MG63 (cell line): Measurements from ENCODE around the gene KRTAP10-10. TPM values are rescaled to one million over a fixed set of nuclear protein-coding genes. Genes with fewer than 3 reads are reported as not detected.
"Not testable (repeated sequence)": the region's sequence is repeated elsewhere in the genome, so short reads cannot be mapped to it uniquely, and the experiment has no call there.

Experiments used
- DNase-seq: peaks from one replicate; pipeline ENCODE4 v3.0.0-alpha.2; 2020
- H3K27me3 ChIP-seq: fragments of 250-450 bp; sonication (Bioruptor Pico); 2 replicates; pipeline ENCODE4 v1.5.1; 2020; ENCODE audit warnings: mild to moderate bottlenecking, moderate library complexity
- H3K36me3 ChIP-seq: fragments of 250-450 bp; sonication (Bioruptor Pico); 2 replicates; pipeline ENCODE4 v1.5.1; 2020; ENCODE audit warnings: mild to moderate bottlenecking, moderate library complexity
- H3K4me3 ChIP-seq: fragments of 250-450 bp; sonication (Bioruptor Pico); 2 replicates; pipeline ENCODE4 v1.5.1; 2020; ENCODE audit warnings: mild to moderate bottlenecking, moderate library complexity
- H3K9me3 ChIP-seq: fragments of 250-450 bp; sonication (Bioruptor Pico); 2 replicates; pipeline ENCODE4 v1.5.1; 2020; ENCODE audit warnings: mild to moderate bottlenecking, moderate library complexity
- total RNA-seq: library from RNA; depleted of rRNA; stranded (reverse); fragments of >200 nt; shearing (Covaris generic); gene quantifications from 2 replicates; pipeline ENCODE4 v1.2.3, GENCODE V29; 2014; ENCODE audit warnings: low replicate concordance

KRTAP10-10 gene
- total RNA-seq, 1 experiment from 2014 or later: not detected

DNA sequence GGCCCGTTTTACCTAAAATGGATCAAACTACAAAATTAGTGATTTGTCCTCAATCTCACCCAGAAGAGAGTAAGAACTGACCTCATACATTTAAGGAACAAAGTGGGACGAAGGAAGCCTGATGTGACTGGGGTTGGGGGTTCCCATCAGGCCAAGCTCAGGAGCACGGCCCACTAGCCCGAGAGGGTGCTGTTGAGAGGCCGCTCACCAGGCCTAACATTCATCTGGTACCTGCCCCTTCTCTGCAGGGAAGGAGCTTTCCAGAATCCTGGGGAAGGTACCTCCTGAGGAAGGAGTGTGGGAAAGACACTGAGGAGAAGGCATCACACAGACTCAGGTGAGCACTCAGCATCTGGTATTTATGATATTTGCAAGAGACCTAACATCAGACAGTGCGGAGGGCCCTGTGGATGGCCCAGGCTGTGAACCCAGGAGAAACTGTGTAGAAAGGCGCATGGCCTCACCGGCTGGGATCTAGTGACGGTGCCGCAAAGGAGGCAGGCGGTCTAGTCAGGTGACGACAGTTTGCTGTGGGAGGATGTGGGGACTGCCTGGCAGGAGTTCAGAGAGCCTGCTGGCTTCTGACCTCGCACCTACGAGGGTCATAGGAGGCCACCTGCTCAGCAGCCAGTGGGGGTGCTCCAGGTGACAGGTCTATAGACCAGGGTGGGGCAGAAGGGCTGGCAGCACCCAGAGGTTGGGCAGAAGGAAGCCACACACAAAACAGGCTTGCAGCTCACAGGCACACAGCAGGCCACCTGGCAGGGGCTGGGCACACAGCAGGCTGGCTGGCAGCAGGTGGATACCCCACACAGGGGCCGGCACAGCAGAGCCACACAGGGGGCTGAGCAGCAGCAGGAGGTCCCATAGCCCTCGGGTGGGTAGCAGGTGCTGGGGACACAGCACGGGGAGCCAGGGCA is 16.8 kb downstream of the KRTAP10-10 start:
- H3K27me3 ChIP-seq: no peaks in the 10 kb centered on the region
- no peak overlapping the region for H3K4me3 ChIP-seq
- H3K36me3 ChIP-seq: no peaks in the 10 kb centered on the region
- no peak for DNase-seq
- peaks cover 10% of the 10 kb centered on the region for H3K9me3 ChIP-seq

DNA sequence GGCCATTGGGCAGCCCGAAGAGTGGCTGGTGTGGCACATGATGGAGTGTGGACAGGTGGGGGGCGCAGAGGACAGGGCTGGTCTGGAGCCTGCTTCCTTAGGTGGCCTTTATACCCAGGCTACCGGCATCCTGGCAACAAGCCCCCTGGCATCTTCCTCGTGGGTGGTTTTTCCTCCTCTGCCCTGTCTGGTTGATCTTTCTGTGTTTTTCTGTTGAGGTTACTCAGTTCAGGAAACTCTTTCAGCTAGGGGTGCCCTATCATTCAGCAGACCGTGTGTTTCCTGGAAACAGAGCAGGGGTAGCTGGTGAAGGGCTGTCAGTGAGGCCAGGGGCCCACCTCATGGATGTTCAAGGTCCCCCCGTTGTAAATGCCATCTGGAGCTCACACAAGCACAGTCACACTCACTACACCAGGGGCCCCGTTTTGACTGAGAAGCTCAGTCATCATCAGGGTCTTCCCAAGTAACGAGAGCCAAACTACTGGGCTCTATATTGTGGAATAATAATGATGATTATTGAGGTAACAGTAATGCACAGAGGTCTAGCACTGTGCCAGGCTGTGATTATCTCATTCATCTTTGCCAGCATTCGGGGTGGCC is 17.5 kb downstream of the KRTAP10-10 start, which contains the start of gene KRTAP12-4:
KRTAP12-4 (minus strand) TSS at position 84 of the 600 bp plus-strand sequence; CDS start at position 39, 45 bp downstream.
- H3K27me3 ChIP-seq: no peaks in the 10 kb centered on the region
- peaks cover 10% of the 10 kb centered on the region for H3K9me3 ChIP-seq
- DNase-seq: no peak
- no peak within 1 kb of the TSS for H3K4me3 ChIP-seq
- H3K36me3 ChIP-seq: no peaks in the 10 kb centered on the region

DNA sequence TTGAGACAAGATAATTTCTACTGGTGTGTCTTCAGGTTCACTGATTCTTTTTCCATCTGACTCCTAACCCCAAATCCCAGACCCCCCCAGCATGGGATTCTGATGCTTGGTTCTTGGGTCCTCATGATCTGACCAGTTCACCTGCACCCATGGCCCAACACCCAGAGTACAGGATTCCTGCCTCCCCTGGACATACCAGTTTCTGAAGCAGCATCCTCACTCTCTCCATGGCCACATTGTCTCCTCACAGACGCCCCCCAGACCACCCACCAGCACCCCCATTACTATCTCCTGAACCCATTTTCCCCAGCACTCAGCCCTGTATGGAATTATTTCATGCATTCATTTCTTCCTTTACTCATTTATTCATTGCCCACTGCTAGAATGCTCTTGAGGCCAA is 19.7 kb downstream of the KRTAP10-10 start:
- Histone ChIP-seq H3K9me3 (peaks cover 10% of the 10 kb centered on the region), H3K4me3 (no peak overlapping the region), H3K27me3 (no peaks in the 10 kb centered on the region), H3K36me3 (no peaks in the 10 kb centered on the region)
- no peak for DNase-seq

DNA sequence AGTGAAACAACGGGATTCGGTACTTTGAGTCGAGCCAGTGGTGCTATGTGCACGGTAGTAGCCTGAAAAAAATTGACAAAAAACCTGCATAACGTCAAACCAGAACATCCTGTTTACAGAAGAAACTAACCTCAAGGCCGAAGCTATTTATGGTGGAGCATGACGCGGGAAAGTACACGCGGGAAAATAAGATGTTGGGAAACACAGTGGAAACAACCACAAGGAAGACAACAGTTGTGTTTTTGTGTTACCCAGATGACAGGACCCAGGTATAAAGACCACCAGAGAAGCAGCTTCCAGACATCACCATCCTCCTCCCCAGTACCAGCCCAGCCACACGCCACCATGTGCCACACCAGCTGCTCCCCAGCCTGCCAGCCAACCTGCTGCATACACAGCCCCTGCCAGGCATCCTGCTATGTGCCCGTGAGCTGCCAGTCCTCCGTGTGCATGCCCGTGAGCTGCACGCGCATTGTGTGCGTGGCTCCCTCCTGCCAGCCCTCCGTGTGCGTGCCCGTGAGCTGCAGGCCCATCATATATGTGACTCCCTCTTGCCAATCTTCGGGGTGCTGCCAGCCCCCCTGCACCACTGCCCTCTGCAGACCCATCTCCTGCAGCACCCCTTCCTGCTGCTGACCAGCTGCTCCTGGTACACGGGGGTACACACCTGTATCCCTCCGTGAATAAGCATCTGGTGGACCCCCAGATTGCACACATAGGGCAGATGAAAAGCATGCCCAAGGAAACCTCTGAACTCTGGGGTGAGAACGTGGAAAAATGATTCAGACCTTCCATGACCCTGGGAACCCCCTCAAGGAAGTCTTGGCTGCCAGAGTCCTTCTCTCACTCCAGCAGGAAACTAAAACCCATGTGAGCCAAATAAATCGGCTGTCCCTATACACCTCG is 20.7 kb downstream of the KRTAP10-10 start, which contains the start of gene KRTAP12-3:
KRTAP12-3 (plus strand) TSS at position 298 of the 906 bp plus-strand sequence; CDS start at position 346, 48 bp downstream.
- H3K27me3 ChIP-seq: no peaks in the 10 kb centered on the region
- no peak for DNase-seq
- peaks cover 10% of the 10 kb centered on the region for H3K9me3 ChIP-seq
- no peaks in the 10 kb centered on the region for H3K36me3 ChIP-seq
- no peak within 1 kb of the TSS for H3K4me3 ChIP-seq

DNA sequence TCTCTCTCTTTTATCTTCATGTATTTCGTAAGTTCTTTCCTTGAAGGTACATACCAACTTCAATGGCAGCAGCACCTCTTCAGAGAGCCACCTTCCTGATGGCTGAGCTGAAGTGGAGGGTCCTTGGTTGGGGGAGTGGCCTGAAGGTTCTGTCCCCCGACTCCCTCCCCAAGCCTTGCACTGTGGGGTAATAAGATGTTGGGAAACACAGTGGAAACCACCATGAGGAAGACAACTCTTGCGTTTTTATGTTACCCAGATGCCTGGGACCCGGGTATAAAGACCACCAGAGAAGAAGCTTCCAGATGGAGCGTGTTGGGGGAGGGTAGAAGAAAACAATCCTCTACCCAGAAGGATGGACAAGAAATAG is 21.4 kb downstream of the KRTAP10-10 start:
- Histone ChIP-seq H3K4me3 (no peak overlapping the region), H3K9me3 (peaks cover 10% of the 10 kb centered on the region), H3K36me3 (no peaks in the 10 kb centered on the region), H3K27me3 (no peaks in the 10 kb centered on the region)
- no peak for DNase-seq

DNA sequence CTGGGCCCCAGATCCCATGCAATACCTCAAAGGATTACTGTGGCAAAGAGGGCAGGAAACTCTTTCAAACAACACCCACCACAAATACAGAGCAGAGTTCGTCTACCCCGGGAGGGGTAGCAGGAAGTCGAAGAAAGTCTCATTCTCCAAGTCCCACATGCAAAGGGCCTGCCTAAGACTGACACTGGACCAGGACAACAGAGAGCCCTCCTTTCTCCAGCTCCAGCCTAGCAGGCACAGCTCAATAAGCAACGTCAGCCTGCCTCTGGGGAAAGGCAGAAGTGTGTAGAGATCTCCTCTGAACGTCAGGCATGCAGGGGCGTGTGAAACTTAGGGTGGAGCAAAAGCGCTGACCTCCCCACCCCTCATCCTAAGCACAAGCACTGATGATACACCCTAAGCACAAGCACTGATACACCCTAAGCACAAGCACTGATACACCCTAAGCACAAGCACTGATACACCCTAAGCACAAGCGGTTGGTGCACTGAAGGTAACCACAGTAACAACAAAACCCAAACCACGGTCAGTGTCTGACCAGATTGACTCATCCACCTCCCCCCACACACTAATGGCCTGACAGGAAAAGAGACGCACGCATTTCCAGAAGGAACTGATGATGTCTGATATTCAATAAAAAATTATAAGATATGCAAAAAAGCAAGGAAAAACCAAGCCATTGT is 21.9 kb downstream of the KRTAP10-10 start:
- Histone ChIP-seq H3K27me3 (no peaks in the 10 kb centered on the region), H3K9me3 (peaks cover 10% of the 10 kb centered on the region), H3K36me3 (no peaks in the 10 kb centered on the region), H3K4me3 (no peak overlapping the region)
- DNase-seq: no peak

DNA sequence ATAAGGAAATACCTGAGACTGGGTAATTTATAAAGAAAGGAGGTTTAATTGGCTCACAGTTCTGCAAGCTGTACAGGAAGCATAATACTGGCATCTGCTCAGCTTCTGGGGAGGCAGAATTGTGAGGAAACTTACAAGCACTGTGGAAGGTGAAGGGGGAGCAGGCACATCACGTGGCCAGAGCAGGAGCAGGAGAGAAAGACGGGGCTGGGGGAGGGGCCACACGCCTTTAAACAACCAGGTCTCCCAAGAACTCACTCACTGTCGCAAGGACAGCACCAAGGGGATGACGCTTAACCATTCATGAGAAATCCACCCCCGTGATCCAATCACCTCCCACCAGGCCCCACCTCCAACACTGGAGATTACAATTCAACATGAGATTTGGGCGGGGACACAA is 24.4 kb downstream of the KRTAP10-10 start:
- H3K4me3 ChIP-seq, H3K27me3 ChIP-seq, H3K9me3 ChIP-seq, DNase-seq, H3K36me3 ChIP-seq: not testable (repeated sequence)

DNA sequence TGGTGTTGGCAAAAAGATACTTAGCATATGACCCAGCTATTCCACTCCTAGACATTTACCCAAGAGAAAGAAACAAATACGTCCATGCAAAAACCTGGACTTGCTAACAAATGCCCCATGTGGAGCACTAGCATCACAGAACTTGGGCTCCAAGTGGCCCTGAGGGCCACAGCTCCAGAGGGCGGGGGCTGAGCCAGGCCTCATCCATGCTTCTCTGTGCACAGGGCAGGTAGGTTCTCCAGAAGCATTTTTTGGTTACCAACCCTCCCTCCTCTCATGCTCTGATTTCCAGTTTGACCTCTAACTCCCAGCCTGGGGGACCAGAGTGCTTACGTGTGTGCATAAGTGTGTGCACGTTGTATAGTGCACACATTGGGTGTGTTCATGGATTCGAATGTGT is 27.5 kb downstream of the KRTAP10-10 start:
- no peaks in the 10 kb centered on the region; the same call in 1 of the 2 replicates for H3K27me3 ChIP-seq
- H3K4me3 ChIP-seq: no peak overlapping the region
- H3K36me3 ChIP-seq: no peaks in the 10 kb centered on the region
- H3K9me3 ChIP-seq: peaks cover 4% of the 10 kb centered on the region; the same call in 1 of the 2 replicates
- DNase-seq: no peak

DNA sequence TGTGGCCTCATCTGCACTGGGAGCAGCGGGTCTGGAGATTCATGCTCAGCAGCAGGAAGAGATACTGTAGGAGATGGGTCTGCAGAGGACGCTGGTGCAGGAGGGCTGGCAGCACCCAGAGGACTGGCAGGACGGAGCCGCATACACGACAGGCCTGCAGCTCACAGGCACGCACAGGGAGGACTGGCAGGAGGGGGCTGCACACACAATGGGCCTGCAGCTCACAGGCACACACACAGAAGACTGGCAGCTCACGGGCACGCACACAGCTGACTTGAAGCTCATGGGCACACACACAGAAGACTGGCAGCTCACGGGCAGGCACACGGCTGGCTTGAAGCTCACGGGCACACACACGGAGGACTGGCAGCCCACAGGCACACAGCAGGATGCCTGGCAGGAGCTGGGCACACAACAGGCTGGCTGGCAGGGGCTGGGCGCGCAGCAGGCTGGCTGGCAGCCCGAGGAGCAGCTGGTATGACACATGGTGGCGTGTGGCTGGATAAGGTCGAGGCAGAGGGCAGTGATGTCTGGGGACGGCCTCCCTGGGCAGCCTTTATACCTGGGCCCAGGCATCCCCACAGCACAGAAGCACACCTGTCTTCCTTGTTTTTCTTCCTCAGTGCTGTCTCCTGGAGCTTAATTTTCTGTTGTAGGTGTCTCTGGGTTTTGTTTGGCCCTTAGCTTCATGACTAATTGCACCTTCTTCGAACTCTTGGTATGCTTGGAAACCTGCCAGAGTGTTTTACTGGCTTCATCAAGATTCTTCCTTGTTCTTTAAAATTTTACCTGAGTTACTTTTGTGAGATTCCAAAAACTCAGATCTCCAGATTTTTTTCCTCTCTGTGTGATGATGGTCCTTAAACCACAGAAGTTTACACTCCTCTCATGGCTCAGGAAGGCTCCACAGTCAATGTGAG is 29.5 kb downstream of the KRTAP10-10 start, which contains the start of gene KRTAP12-2:
KRTAP12-2 (minus strand) TSS at position 527 of the 920 bp plus-strand sequence; CDS start at position 486, 41 bp downstream.
- no peak within 1 kb of the TSS for H3K4me3 ChIP-seq
- no peaks in the 10 kb centered on the region for H3K36me3 ChIP-seq
- peaks cover 11% of the 10 kb centered on the region; the same call in 1 of the 2 replicates for H3K9me3 ChIP-seq
- no peaks in the 10 kb centered on the region; the same call in 1 of the 2 replicates for H3K27me3 ChIP-seq
- peak; percentile 86 for DNase-seq

DNA sequence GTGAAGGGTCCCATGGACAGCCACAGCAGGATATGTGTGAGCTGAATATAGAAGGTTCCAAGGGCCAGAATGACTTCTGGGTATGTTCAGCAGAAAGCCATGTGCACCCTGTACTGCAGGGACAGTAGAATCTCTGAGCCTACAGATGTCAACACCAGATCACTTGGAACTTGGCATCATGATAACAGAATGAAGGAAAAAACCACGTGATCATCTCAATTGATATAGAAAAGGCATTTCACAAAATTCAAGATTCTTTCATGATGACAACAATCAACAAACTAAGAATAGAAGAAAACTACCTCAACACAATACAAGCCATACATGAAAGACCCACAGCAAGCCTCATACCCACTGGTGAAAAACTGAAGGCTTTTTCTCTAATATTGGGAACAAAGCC is 30.5 kb downstream of the KRTAP10-10 start:
- DNase-seq: no peak
- H3K4me3 ChIP-seq: no peak overlapping the region
- no peaks in the 10 kb centered on the region; the same call in 1 of the 2 replicates for H3K27me3 ChIP-seq
- H3K9me3 ChIP-seq: peaks cover 14% of the 10 kb centered on the region; the same call in 1 of the 2 replicates
- H3K36me3 ChIP-seq: no peaks in the 10 kb centered on the region

DNA sequence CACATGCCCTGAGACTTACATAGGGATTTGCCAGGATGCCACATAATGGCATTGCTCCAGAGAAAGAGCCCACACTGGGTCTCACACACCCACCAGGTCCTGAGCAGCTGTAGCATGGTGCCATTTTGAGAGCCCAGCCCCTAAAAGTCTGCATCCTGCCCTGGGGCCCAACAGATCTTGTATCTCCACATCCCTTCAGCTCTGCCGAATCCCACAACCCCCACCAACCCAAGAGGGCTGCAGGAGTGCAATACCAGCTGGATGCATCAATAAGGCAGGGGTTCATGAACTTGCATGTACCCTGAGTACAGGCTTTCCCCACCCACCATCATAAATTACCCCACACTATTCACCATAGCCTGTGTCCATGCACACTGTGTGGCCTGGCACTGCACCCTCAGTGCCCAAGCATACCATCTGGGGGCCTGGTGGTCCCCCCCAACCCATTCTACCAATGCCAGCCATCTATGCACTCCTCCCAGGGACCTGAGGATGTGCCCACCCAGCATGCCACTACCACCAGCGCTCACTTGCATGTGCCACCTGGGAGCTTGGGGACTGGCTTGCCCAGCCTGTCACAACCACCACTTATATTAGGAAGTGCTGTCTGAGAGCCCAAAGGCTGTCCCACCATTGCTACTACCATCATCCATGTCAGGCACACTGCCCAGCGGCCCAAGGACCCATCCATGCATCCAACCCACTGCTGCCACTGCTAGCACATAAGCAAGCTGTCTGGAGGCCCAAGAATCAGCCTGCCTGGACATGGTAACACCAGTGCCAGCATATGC is 33.7 kb downstream of the KRTAP10-10 start:
- no peak overlapping the region for H3K4me3 ChIP-seq
- H3K27me3 ChIP-seq: peaks cover 11% of the 10 kb centered on the region
- peaks cover 14% of the 10 kb centered on the region; the same call in 1 of the 2 replicates for H3K9me3 ChIP-seq
- no peaks in the 10 kb centered on the region for H3K36me3 ChIP-seq
- no peak for DNase-seq

DNA sequence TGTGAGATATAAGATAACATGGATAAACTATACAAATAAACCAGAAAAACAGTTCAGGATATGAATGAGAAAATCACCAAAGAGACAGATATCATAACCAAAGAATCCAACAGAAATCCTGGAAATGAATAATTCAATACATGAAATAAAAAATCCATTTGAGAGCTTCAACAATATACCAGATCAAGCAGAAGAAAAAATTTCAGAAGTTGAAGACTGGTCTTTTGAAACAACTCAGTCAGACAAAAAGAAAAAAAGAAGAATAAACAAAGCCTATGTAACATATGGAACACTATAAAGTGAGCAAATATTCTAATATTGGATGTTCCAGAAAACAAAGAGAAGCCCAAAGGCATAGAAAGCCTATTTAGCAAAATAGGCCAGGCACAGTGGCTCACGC is 34.8 kb downstream of the KRTAP10-10 start:
- Histone ChIP-seq H3K9me3 (peaks cover 14% of the 10 kb centered on the region; the same call in 1 of the 2 replicates), H3K27me3 (peaks cover 16% of the 10 kb centered on the region), H3K36me3 (no peaks in the 10 kb centered on the region), H3K4me3 (no peak overlapping the region)
- DNase-seq: no peak

DNA sequence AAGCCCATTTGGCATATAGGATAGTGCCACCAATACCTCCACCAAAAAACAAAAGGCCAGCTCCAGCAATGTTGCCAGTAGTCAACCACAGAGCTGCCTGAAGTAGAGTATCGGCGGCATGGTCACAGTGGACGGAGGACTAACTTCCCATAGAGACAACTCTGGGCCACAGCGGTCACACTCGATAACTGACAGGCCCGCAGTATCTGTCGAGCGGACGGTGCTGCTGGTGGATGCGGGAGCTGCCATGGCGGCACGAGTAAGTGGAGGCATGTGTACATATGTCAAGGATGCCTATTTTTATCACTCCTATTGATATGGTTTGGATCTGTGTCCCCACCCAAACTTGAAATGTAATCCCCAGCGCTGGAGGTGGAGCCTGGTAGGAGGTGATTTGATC is 40.7 kb downstream of the KRTAP10-10 start:
- H3K27me3 ChIP-seq: peaks cover 44% of the 10 kb centered on the region
- no peak for DNase-seq
- H3K36me3 ChIP-seq: no peaks in the 10 kb centered on the region
- H3K9me3 ChIP-seq: no peaks in the 10 kb centered on the region
- no peak overlapping the region for H3K4me3 ChIP-seq

DNA sequence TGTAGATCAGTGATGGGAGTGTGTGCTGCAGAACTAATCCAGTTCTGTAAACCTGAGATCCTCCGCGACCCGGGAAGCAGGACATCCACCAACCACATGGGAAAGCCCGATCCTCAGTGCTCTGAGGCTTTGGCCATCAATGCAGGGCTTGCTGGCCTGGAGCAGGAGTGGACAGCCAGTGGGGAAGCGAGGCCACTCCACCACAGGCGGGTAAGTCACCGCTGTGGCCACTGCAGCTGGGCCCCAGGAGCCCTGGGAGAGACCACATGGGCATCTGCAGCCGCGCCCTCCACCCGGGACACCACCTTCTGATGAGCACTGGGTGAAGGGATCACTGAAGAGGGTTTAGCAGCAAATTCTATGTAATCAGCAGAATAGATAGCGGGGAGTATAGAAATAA is 44.0 kb downstream of the KRTAP10-10 start:
- H3K36me3 ChIP-seq: no peaks in the 10 kb centered on the region
- no peak overlapping the region for H3K4me3 ChIP-seq
- H3K27me3 ChIP-seq: peaks cover 33% of the 10 kb centered on the region
- DNase-seq: no peak
- H3K9me3 ChIP-seq: no peaks in the 10 kb centered on the region
